ENCODE results near the gene TBC1D5.
"Not testable (repeated sequence)": the region's sequence is repeated elsewhere in the genome, so short reads cannot be mapped to it uniquely, and the experiment has no call there.

The TBC1D5 gene

DNA sequence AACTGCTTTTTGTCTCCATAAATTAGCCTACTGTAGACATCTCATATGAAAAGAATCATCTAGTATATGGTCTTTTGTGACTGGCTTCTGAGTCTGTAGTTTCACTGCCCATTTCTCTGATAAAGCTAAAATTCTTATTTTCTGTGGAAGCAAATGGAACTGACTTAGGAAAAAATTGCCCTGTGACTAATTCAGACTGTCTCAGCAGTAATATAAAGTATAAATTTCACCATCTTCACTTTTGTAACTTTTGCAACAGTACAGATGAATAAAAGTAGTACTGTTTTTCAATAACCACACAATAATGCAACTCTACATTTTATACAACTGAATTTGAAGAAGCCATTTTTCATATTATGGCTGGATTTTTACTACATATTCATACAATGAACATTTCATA, 104.1 kb downstream of the TBC1D5 start:
- TF ChIP-seq, protein P1, sequence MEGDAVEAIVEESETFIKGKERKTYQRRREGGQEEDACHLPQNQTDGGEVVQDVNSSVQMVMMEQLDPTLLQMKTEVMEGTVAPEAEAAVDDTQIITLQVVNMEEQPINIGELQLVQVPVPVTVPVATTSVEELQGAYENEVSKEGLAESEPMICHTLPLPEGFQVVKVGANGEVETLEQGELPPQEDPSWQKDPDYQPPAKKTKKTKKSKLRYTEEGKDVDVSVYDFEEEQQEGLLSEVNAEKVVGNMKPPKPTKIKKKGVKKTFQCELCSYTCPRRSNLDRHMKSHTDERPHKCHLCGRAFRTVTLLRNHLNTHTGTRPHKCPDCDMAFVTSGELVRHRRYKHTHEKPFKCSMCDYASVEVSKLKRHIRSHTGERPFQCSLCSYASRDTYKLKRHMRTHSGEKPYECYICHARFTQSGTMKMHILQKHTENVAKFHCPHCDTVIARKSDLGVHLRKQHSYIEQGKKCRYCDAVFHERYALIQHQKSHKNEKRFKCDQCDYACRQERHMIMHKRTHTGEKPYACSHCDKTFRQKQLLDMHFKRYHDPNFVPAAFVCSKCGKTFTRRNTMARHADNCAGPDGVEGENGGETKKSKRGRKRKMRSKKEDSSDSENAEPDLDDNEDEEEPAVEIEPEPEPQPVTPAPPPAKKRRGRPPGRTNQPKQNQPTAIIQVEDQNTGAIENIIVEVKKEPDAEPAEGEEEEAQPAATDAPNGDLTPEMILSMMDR (IDR thresholded peaks at IDR 0.05; ENCODE audit: low read depth, low read length) = no peak
- no peak for DNase-seq (ENCODE audit: low read depth, low spot score)
- in situ Hi-C loops (cut with HindIII; ENCODE audit: low sequenced_read_pairs) = no loop called here
- H3K4me3 ChIP-seq (ENCODE audit: low read depth, low read length) = no peak overlapping the region

DNA sequence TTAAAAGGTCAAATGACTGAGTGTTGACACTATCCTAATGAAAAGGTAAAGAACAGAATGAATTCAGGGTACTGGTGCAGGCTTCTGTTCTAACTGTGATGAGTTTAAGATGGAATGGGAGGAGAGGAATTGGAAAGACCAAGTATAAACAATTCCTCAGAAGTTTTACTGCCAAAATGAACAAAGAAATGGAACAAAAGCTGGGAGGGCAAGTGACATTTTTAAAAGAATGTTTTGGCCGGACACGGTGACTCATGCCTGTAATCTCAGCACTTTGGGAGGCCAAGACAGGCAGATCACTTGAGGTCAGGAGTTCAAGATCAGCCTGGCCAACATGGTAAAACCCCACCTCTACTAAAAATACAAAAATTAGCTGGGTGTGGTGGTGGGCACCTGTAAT, 106.8 kb downstream of the TBC1D5 start:
- H3K4me3 ChIP-seq (ENCODE audit: low read depth, low read length); in situ Hi-C loops (cut with HindIII; ENCODE audit: low sequenced_read_pairs): not testable (repeated sequence)
- DNase-seq (ENCODE audit: low read depth, low spot score) = peak; percentile 71

DNA sequence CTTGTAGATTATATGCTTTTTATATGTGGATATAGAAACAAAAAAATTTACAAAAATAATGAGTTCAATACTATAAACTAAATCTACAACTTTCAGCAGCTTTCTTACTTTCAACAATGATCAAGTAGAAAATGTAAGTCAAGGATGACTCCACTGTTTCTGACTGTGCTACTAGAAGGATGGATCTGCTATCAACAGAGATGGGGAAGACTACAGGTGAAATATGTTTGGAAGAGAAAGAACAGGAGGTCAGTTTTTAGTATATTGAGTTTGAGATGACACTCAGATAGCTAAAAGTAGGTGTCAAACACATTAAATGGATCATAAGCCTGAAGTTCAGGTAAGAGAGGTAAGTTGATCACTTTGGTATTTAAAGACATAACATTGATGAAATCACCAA, 107.5 kb downstream of the TBC1D5 start:
- no peak for DNase-seq (ENCODE audit: low read depth, low spot score)

DNA sequence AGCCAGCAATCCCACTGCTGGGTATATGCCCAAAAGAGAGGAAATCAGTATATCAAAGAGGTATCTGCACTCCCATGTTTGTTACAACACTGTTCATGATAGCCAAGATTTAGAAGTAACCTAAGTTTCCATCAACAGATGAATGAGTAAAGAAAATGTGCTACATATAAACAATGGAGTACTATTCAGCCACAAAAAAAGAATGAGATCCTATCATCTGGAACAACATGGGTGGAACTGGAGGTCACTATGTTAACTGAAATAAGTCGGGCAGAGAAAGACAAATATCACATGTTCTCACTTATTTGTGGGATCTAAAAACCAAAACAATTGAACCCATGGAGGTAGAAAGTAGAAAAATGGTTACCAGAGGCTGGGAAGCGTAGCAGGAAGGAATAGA, 108.2 kb downstream of the TBC1D5 start:
- TF ChIP-seq, protein P1 (IDR thresholded peaks at IDR 0.05; ENCODE audit: low read depth, low read length) = no peak
- in situ Hi-C loops (cut with HindIII; ENCODE audit: low sequenced_read_pairs) = no loop called here
- DNase-seq (ENCODE audit: low read depth, low spot score) = no peak
- no peak overlapping the region for H3K4me3 ChIP-seq (ENCODE audit: low read depth, low read length)

More for the DNA sequence above, 107.5 kb downstream of the TBC1D5 start:
- no peak overlapping the region for H3K4me3 ChIP-seq (ENCODE audit: low read depth, low read length)
- in situ Hi-C loops (cut with HindIII; ENCODE audit: low sequenced_read_pairs) = no loop called here
- TF ChIP-seq, protein P1 (IDR thresholded peaks at IDR 0.05; ENCODE audit: low read depth, low read length) = no peak

DNA sequence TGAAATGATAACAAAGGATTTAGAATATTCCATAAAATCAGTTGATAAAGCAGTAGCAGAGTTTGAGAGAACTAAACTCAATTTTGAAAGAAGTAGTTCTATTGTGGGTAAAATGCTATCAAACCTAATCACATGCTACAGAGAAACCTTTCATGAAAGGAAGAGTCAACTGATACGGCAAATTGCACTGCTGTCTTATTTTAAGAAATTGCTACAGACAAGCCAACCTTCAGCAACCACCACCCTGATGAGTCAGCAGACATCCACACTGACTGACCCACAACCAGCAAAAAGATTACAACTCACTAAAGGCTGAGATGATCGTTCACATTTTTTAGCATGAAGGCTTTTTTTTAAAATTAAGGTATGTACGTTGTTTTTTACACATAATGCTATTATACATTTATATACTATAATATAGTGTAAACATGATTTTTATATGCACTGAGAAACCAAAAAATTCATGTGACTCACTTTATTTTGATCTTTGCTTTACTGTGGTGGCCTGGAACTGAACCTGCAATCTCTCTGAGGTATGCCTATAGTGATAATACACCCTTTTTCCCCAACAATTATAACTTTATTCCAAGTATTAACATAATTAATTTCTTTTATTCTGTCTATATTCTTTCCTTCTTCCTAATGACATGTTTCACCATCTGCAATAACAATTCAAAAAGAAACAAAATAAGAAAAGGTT, 109.9 kb downstream of the TBC1D5 start:
- in situ Hi-C loops (cut with HindIII; ENCODE audit: low sequenced_read_pairs) = no loop called here
- no peak overlapping the region for H3K4me3 ChIP-seq (ENCODE audit: low read depth, low read length)
- TF ChIP-seq, protein P1 (IDR thresholded peaks at IDR 0.05; ENCODE audit: low read depth, low read length) = no peak
- peak; percentile 77 for DNase-seq (ENCODE audit: low read depth, low spot score)

DNA sequence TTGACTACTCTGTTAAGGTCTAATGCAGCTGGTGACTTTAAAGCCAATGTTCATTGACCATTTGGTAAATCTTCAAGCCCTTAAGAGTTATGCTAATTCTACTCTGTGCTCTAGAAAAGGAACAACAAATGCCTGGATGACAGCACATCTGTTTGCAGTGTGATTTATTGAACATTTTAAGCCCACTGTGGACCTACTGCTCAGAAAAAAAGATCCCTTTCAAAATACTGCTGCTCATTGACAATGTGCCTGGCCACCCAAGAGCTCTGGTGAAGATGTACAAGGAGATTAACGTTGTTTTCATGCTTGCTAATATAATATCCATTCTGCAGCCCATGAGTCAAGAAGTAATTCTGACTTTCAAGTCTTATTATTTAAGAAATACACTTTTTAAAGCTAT, 110.8 kb downstream of the TBC1D5 start:
- in situ Hi-C loops (cut with HindIII; ENCODE audit: low sequenced_read_pairs) = no loop called here
- no peak for DNase-seq (ENCODE audit: low read depth, low spot score)

DNA sequence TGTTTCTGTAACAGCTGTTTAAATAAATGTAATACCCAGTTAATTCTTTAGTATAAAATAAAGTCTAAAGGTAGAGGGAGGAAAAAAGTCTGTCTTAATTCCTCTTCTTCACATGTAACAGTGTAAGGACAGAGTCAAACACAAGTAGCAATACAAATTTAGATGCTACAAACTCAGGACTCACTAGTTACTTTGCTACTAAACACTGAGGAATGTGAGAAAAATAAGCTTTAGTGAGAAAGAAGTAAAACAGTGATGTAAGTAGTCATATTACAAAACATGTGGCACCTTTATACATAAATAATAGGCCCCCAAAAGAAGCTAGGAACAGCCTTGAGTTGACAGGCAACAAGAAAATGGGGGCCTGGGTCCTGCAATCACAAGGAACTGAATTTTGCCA, 113.0 kb downstream of the TBC1D5 start:
- TF ChIP-seq, protein P1 (IDR thresholded peaks at IDR 0.05; ENCODE audit: low read depth, low read length) = no peak
- DNase-seq (ENCODE audit: low read depth, low spot score) = no peak

More for the DNA sequence above, 110.8 kb downstream of the TBC1D5 start:
- no peak overlapping the region for H3K4me3 ChIP-seq (ENCODE audit: low read depth, low read length)
- TF ChIP-seq, protein P1 (IDR thresholded peaks at IDR 0.05; ENCODE audit: low read depth, low read length) = no peak

More for the DNA sequence above, 113.0 kb downstream of the TBC1D5 start:
- H3K4me3 ChIP-seq (ENCODE audit: low read depth, low read length) = no peak overlapping the region
- in situ Hi-C loops (cut with HindIII; ENCODE audit: low sequenced_read_pairs) = no loop called here
